ENCODE data around the gene CS.
"Not testable (repeated sequence)": the region's sequence is repeated elsewhere in the genome, so short reads cannot be mapped to it uniquely, and the experiment has no call there.

CS gene

GRCh38 chr12:56317675-56318074 is 17.5 kb upstream of the CS start:
- no peak for FAIRE-seq

- FAIRE-seq: peak; percentile 97
Measured at GRCh38 chr12:56315622-56316473, 15.7 kb upstream of the CS start, which contains the start of gene CNPY2. TSS of gene CNPY2 (minus strand) at chr12:56315988. CDS start at chr12:56315217, 771 bp downstream.

- FAIRE-seq: no peak
Measured at GRCh38 chr12:56315249-56315621, 15.1 kb upstream of the CS start.

GRCh38 chr12:56311003-56311402 is 10.9 kb upstream of the CS start:
- no peak for FAIRE-seq

GRCh38 chr12:56308714-56309113 is 8.6 kb upstream of the CS start:
- no peak for FAIRE-seq

- FAIRE-seq: no peak
Measured at GRCh38 chr12:56307221-56307965, 7.3 kb upstream of the CS start.

- FAIRE-seq: no peak
Measured at GRCh38 chr12:56304872-56305590, 4.9 kb upstream of the CS start.

- FAIRE-seq: no peak
Measured at GRCh38 chr12:56304276-56304675, 4.1 kb upstream of the CS start.

- FAIRE-seq: no peak
Measured at GRCh38 chr12:56300644-56301464, 724 bp upstream of the CS start.

- no peak for FAIRE-seq
Measured at GRCh38 chr12:56299308-56299852, 750 bp downstream of the CS start.

GRCh38 chr12:56298828-56299227 is 1.3 kb downstream of the CS start:
- FAIRE-seq: no peak

GRCh38 chr12:56297400-56297799 is 2.7 kb downstream of the CS start:
- no peak for FAIRE-seq

GRCh38 chr12:56296295-56296694 is 3.8 kb downstream of the CS start:
- no peak for FAIRE-seq

- FAIRE-seq: no peak
Measured at GRCh38 chr12:56293795-56294194, 6.3 kb downstream of the CS start.

- no peak for FAIRE-seq
Measured at GRCh38 chr12:56288705-56289387, 11.3 kb downstream of the CS start.

- no peak for FAIRE-seq
Measured at GRCh38 chr12:56286044-56286830, 13.9 kb downstream of the CS start.

- not testable (repeated sequence) for FAIRE-seq
Measured at GRCh38 chr12:56284263-56284662, 15.9 kb downstream of the CS start.

- FAIRE-seq: no peak
Measured at GRCh38 chr12:56282579-56282978, 17.6 kb downstream of the CS start.

GRCh38 chr12:56282030-56282429 is 18.1 kb downstream of the CS start:
- no peak for FAIRE-seq

- FAIRE-seq: no peak
Measured at GRCh38 chr12:56280849-56281248, 19.3 kb downstream of the CS start.

- no peak for FAIRE-seq
Measured at GRCh38 chr12:56278905-56279304, 21.2 kb downstream of the CS start.
